HepG2 (cell line): Measurements from ENCODE around the gene ZNF248. TPM values are rescaled to one million over a fixed set of nuclear protein-coding genes. Genes with fewer than 3 reads are reported as not detected.

ENCODE experiments used
- CAMTA2 ChIP-seq: sonication (generic); formaldehyde crosslinking; IDR thresholded peaks from 2 replicates; pipeline ENCODE4 v1.4.0; 2020; ENCODE audit warnings: mild to moderate bottlenecking, missing genetic modification reagents, borderline replicate concordance
- HOXA7 ChIP-seq: sonication (generic); formaldehyde crosslinking; IDR thresholded peaks from 2 replicates; pipeline ENCODE4 v1.8.1; 2022; ENCODE audit warnings: mild to moderate bottlenecking, missing genetic modification reagents, moderate library complexity
- MAX ChIP-seq: IDR thresholded peaks from 2 replicates; pipeline ENCODE4 v1.6.1; 2012; ENCODE audit warnings: inconsistent platforms
- MIER3 ChIP-seq: IDR thresholded peaks from 2 replicates; pipeline ENCODE4 v1.6.1; 2016; ENCODE audit warnings: missing compliant biosample characterization, borderline replicate concordance
- RNF219 ChIP-seq: sonication (generic); formaldehyde crosslinking; IDR thresholded peaks from 2 replicates; pipeline ENCODE4 v1.5.0; 2020; ENCODE audit warnings: mild to moderate bottlenecking, missing genetic modification reagents
- SIN3A ChIP-seq: IDR thresholded peaks from 2 replicates; pipeline ENCODE4 v1.6.1; 2011; ENCODE audit warnings: low read depth, mild to moderate bottlenecking, control low read depth, low read length, borderline replicate concordance
- SIX4 ChIP-seq: sonication (generic); formaldehyde crosslinking; IDR thresholded peaks from 2 replicates; pipeline ENCODE4 v1.4.0; 2020; ENCODE audit warnings: missing genetic modification reagents
- SNAPC2 ChIP-seq: sonication (generic); formaldehyde crosslinking; IDR thresholded peaks from 2 replicates; pipeline ENCODE4 v1.8.1; 2022; ENCODE audit warnings: mild to moderate bottlenecking, missing genetic modification reagents
- SP2 ChIP-seq: sonication (generic); formaldehyde crosslinking; IDR thresholded peaks from 2 replicates; pipeline ENCODE4 v1.5.1; 2020; ENCODE audit warnings: mild to moderate bottlenecking, missing genetic modification reagents
- ZBTB44 ChIP-seq: sonication (generic); formaldehyde crosslinking; IDR thresholded peaks from 2 replicates; pipeline ENCODE4 v1.4.0; 2020; ENCODE audit warnings: missing genetic modification reagents
- ZBTB49 ChIP-seq: sonication (generic); formaldehyde crosslinking; IDR thresholded peaks from 2 replicates; pipeline ENCODE4 v1.4.0; 2020; ENCODE audit warnings: missing genetic modification reagents, borderline replicate concordance
- ZNF12 ChIP-seq: sonication (generic); formaldehyde crosslinking; IDR thresholded peaks from 2 replicates; pipeline ENCODE4 v1.5.0; 2020; ENCODE audit warnings: missing genetic modification reagents
- ZNF414 ChIP-seq: sonication (generic); formaldehyde crosslinking; IDR thresholded peaks from 2 replicates; pipeline ENCODE4 v1.5.0; 2020; ENCODE audit warnings: missing genetic modification reagents
- ZNF431 ChIP-seq: sonication (generic); formaldehyde crosslinking; IDR thresholded peaks from 2 replicates; pipeline ENCODE4 v1.9.0; 2022; ENCODE audit warnings: missing genetic modification reagents, low read depth, mild to moderate bottlenecking, borderline replicate concordance
- ZNF687 ChIP-seq: sonication (generic); formaldehyde crosslinking; IDR thresholded peaks from 2 replicates; pipeline ENCODE4 v1.5.1; 2020; ENCODE audit warnings: mild to moderate bottlenecking, missing genetic modification reagents, moderate library complexity
- polyA plus RNA-seq, 8 experiments: library from polyadenylated mRNA; depleted of rRNA in 3 of 8; stranded (reverse) in 7 of 8; unstranded in 1 of 8; fragments of >200 nt; fragmentation: Illumina TruSeq in 4 of 8; extraction: Trizol in 4 of 8; gene quantifications; 2 replicates each; pipeline versions ENCODE4 v1.2.1 to v1.2.3, GENCODE V29; 2011 to 2016; ENCODE audit warnings: low read depth in 4 of 8, missing spikeins in 1 of 8, mixed read lengths in 1 of 8; ENCODE audit not compliant: insufficient read depth in 1 of 8
- total RNA-seq, 5 experiments: library from RNA; depleted of rRNA; stranded (reverse); fragments of >200 nt; fragmentation: Illumina TruSeq; extraction: Trizol; gene quantifications; 2 replicates each; pipeline ENCODE4 v1.2.3, GENCODE V29; 2016; ENCODE audit warnings: low read depth in 1 of 5

The ZNF248 gene
- total and polyA plus RNA-seq, 2 of the 13 experiments (the other 11 are each of a cell fraction or from before 2014, with no cell fraction given) = 12.8 to 13.3 TPM

- TF ChIP-seq RNF219 = no peak
- no peak for TF ChIP-seq ZBTB49 (CRISPR knock-in tag)
- TF ChIP-seq HOXA7 = peak; percentile 71; the same call in 1 of the 2 replicates
- peak; percentile 72; the same call in 1 of the 2 replicates for TF ChIP-seq SNAPC2 (CRISPR knock-in tag)
- peak; percentile 83 for TF ChIP-seq MIER3
- TF ChIP-seq SIX4 (CRISPR knock-in tag) = peak; percentile 47; the same call in 1 of the 2 replicates
- peak; percentile 96 for TF ChIP-seq MAX
- peak; percentile 99 for TF ChIP-seq ZNF687 (CRISPR knock-in tag)
- peak; percentile 75 for TF ChIP-seq ZNF414 (CRISPR knock-in tag)
- TF ChIP-seq ZNF12 (CRISPR knock-in tag) = no peak
- TF ChIP-seq SP2 (CRISPR knock-in tag) = peak; percentile 51; the same call in 1 of the 2 replicates
- TF ChIP-seq SIN3A = peak; percentile 86; the same call in 1 of the 2 replicates
- peak; percentile 69; the same call in 1 of the 2 replicates for TF ChIP-seq ZBTB44 (CRISPR knock-in tag)
- TF ChIP-seq CAMTA2 (CRISPR knock-in tag) = peak; percentile 99
- TF ChIP-seq ZNF431 = peak; percentile 86; the same call in 1 of the 2 replicates
These were observed at the start of gene ZNF248 (continued) for GRCh38 chr10:37857287-37858211.
